ENCODE data around the gene RFX5.

Gene RFX5

GRCh38 chr1:151342021-151342420, 5.0 kb downstream of the RFX5 start:
- H3K27ac Mint-ChIP-seq, result peak overlapping the region; percentile 99
- peaks cover 60% of the 10 kb centered on the region for H3K4me1 Mint-ChIP-seq
- no peak for ATAC-seq
- H3K4me3 Mint-ChIP-seq, result no peak overlapping the region
- no peaks in the 10 kb centered on the region for H3K27me3 Mint-ChIP-seq
- no peaks in the 10 kb centered on the region for H3K9me3 Mint-ChIP-seq
- peaks cover 45% of the 10 kb centered on the region for H3K36me3 Mint-ChIP-seq

GRCh38 chr1:151340870-151341754, 5.9 kb downstream of the RFX5 start:
- ATAC-seq, result peak; percentile 87
- Mint-ChIP-seq H3K27ac (peak overlapping the region; percentile 36), H3K4me1 (peaks cover 64% of the 10 kb centered on the region), H3K9me3 (no peaks in the 10 kb centered on the region), H3K4me3 (peak overlapping the region; percentile 0), H3K27me3 (no peaks in the 10 kb centered on the region), H3K36me3 (peaks cover 36% of the 10 kb centered on the region)

- no peak for ATAC-seq
- H3K36me3 Mint-ChIP-seq, result no peaks in the 10 kb centered on the region
- peak overlapping the region; percentile 56 for H3K27ac Mint-ChIP-seq
- H3K9me3 Mint-ChIP-seq, result no peaks in the 10 kb centered on the region
- no peaks in the 10 kb centered on the region for H3K27me3 Mint-ChIP-seq
- peaks cover 22% of the 10 kb centered on the region for H3K4me1 Mint-ChIP-seq
- H3K4me3 Mint-ChIP-seq, result no peak overlapping the region
Measured at GRCh38 chr1:151336556-151336955, 10.5 kb downstream of the RFX5 start.

GRCh38 chr1:151334822-151335221, 12.2 kb downstream of the RFX5 start:
- Mint-ChIP-seq H3K27ac (no peak overlapping the region), H3K9me3 (no peaks in the 10 kb centered on the region), H3K36me3 (no peaks in the 10 kb centered on the region), H3K27me3 (no peaks in the 10 kb centered on the region), H3K4me3 (no peak overlapping the region), H3K4me1 (peaks cover 10% of the 10 kb centered on the region)
- no peak for ATAC-seq

- H3K36me3 Mint-ChIP-seq, result peaks cover 24% of the 10 kb centered on the region
- H3K27ac Mint-ChIP-seq, result peak overlapping the region; percentile 88
- H3K9me3 Mint-ChIP-seq, result no peaks in the 10 kb centered on the region
- ATAC-seq, result peak; percentile 13
- H3K4me1 Mint-ChIP-seq, result peaks cover 29% of the 10 kb centered on the region
- no peaks in the 10 kb centered on the region for H3K27me3 Mint-ChIP-seq
- peak overlapping the region; percentile 91 for H3K4me3 Mint-ChIP-seq
Measured at GRCh38 chr1:151327903-151328674, 19.0 kb downstream of the RFX5 start.

- peaks cover 36% of the 10 kb centered on the region for H3K4me1 Mint-ChIP-seq
- H3K36me3 Mint-ChIP-seq, result peaks cover 30% of the 10 kb centered on the region
- ATAC-seq, result peak; percentile 96
- no peaks in the 10 kb centered on the region for H3K27me3 Mint-ChIP-seq
- H3K4me3 Mint-ChIP-seq, result peak within 1 kb of the TSS; percentile 91
- peak within 1 kb of the TSS; percentile 88 for H3K27ac Mint-ChIP-seq
- H3K9me3 Mint-ChIP-seq, result no peaks in the 10 kb centered on the region
Measured at GRCh38 chr1:151327223-151327902, 19.7 kb downstream of the RFX5 start, which contains the start of gene PI4KB. PI4KB (minus strand) TSS chr1:151327416; CDS start chr1:151316481, 10,935 bp downstream.

GRCh38 chr1:151326619-151327222, 20.3 kb downstream of the RFX5 start:
- peak; percentile 82 for ATAC-seq
- peaks cover 30% of the 10 kb centered on the region for H3K36me3 Mint-ChIP-seq

DNA sequence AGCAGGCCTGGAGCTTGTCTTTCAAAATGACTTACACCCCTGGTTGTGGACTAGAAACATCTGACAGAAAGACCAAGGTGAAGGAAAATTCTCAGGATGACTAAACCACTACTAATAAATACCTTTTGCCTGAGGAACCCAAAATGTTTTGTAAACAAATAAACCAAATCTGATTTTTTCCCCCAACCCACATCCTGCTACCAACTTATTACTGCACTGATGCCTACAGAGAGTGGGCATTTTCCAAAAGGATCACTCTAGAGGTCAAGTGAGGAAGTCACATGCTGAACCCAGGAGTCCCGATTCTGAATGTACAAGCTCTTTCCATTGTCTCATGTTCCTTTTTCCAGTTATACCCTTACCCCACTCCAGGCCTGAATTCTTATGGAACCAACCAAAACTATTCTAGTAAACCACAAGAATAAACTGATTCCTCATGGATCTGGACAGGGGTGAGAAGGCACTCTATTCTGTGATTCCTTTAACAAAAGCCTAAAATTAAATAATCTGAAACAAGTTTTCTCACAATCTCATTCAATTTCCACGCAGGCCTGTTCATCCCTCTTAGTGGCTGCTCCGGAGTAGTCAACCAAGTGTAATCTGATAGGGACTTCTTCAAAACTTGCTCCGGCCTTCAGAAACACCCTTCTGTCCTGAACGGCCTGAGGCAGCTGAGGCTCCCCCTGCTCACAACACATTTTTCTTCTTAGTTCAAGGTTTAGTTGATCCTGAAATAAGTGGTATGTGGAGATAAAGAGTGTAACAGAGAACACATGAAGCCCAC, 21.2 kb downstream of the RFX5 start:
- H3K4me3 Mint-ChIP-seq, result peak overlapping the region; percentile 91
- no peaks in the 10 kb centered on the region for H3K27me3 Mint-ChIP-seq
- peaks cover 46% of the 10 kb centered on the region for H3K4me1 Mint-ChIP-seq
- H3K27ac Mint-ChIP-seq, result peak overlapping the region; percentile 88
- H3K36me3 Mint-ChIP-seq, result peaks cover 32% of the 10 kb centered on the region
- ATAC-seq, result no peak
- H3K9me3 Mint-ChIP-seq, result no peaks in the 10 kb centered on the region

More at GRCh38 chr1:151326619-151327222, 20.3 kb downstream of the RFX5 start:
- Mint-ChIP-seq H3K27me3 (no peaks in the 10 kb centered on the region), H3K27ac (peak overlapping the region; percentile 88), H3K4me1 (peaks cover 42% of the 10 kb centered on the region), H3K4me3 (peak overlapping the region; percentile 91), H3K9me3 (no peaks in the 10 kb centered on the region)

GRCh38 chr1:151325231-151325630, 21.8 kb downstream of the RFX5 start:
- Mint-ChIP-seq H3K27me3 (no peaks in the 10 kb centered on the region), H3K36me3 (peaks cover 38% of the 10 kb centered on the region), H3K4me1 (peaks cover 52% of the 10 kb centered on the region), H3K4me3 (no peak overlapping the region), H3K9me3 (no peaks in the 10 kb centered on the region), H3K27ac (peak overlapping the region; percentile 88)
- ATAC-seq, result no peak

- H3K4me1 Mint-ChIP-seq, result peaks cover 53% of the 10 kb centered on the region
Measured at GRCh38 chr1:151324390-151324930, 22.6 kb downstream of the RFX5 start.

DNA sequence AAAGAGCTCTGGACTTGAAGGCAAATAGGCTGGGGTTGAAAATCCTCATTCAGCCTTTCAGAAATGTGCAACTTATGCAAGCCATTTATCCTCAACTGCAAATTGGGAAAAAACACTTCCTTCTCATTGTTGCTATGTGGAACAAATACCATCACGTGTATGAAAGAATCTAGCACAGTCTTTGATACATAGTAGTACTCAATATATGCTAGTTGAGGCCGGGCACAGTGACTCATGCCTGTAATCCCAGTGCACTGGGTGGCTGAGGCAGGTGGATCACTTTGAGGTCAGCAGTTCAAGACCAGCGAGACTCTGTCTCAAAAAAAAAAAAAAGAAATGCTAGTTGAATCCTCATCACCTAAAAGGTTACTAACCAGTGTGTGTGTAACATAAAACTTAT, 28.1 kb downstream of the RFX5 start:
- H3K9me3 Mint-ChIP-seq, result no peaks in the 10 kb centered on the region
- H3K27ac Mint-ChIP-seq, result no peak overlapping the region
- peaks cover 42% of the 10 kb centered on the region for H3K36me3 Mint-ChIP-seq
- no peaks in the 10 kb centered on the region for H3K27me3 Mint-ChIP-seq
- peaks cover 38% of the 10 kb centered on the region for H3K4me1 Mint-ChIP-seq
- no peak overlapping the region for H3K4me3 Mint-ChIP-seq
- no peak for ATAC-seq

More at GRCh38 chr1:151324390-151324930, 22.6 kb downstream of the RFX5 start:
- H3K36me3 Mint-ChIP-seq, result peaks cover 38% of the 10 kb centered on the region
- no peak for ATAC-seq
- no peak overlapping the region for H3K27ac Mint-ChIP-seq
- H3K9me3 Mint-ChIP-seq, result no peaks in the 10 kb centered on the region
- H3K4me3 Mint-ChIP-seq, result no peak overlapping the region
- no peaks in the 10 kb centered on the region for H3K27me3 Mint-ChIP-seq

DNA sequence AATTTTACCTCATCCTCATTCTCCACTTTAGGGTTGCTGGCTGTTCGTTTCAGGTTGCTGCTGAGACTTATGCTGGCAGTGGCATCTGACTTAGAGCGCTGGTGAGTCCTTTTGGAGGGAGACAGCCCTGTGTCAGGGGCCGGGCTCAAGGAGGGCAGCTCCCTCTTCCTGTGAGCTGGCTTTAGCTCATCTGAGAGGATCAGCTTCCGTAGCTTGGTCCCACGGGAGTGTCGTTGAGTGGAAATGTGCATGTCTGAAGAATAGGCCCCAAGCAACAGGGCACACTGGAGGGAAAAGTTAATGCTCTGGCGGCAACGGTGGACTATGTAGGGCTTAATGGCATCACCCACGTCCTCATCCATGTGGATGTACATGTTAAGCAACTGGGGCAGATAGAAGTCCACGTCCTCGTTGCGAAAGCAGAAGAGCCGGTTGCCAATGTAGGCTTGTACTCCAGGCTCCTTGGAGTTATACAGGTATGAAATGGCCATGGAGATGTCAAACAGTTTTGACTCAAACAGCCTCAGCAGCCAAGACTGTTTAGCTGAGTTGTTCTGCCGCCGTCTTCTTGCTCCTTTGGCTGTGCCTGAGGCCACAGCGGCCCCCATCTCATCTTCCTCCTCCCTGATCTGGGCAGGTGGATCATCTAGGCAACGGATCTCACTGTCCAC, 31.4 kb downstream of the RFX5 start:
- Mint-ChIP-seq H3K27ac (peak overlapping the region; percentile 35), H3K4me3 (no peak overlapping the region), H3K4me1 (peaks cover 53% of the 10 kb centered on the region), H3K36me3 (peaks cover 62% of the 10 kb centered on the region), H3K9me3 (no peaks in the 10 kb centered on the region), H3K27me3 (no peaks in the 10 kb centered on the region)
- no peak for ATAC-seq

GRCh38 chr1:151314137-151314875, 32.7 kb downstream of the RFX5 start:
- H3K27ac Mint-ChIP-seq, result no peak overlapping the region
- H3K9me3 Mint-ChIP-seq, result no peaks in the 10 kb centered on the region
- H3K4me1 Mint-ChIP-seq, result peaks cover 58% of the 10 kb centered on the region
- peaks cover 59% of the 10 kb centered on the region for H3K36me3 Mint-ChIP-seq
- no peak overlapping the region for H3K4me3 Mint-ChIP-seq
- H3K27me3 Mint-ChIP-seq, result no peaks in the 10 kb centered on the region
- ATAC-seq, result no peak

Data from stimulated activated memory B cell treated with anti-CD40 and anti-IgM and Interleukin-4, amounts not matched to agents 10 μg/mL and 1 μg/mL and 100 μg/mL, for 72 hours (primary cell).